Occipital lobe (tissue), 2 donors: Measurements from ENCODE around the gene MXD4. TPM values are rescaled to one million over a fixed set of nuclear protein-coding genes. Genes with fewer than 3 reads are reported as not detected.

Experiments used
- DNase-seq: peaks from one replicate; lab custom pipeline; 2025; lab: John Stamatoyannopoulos, UW
- total RNA-seq: library from RNA; depleted of rRNA; stranded (reverse); fragments of >200 nt; gene quantifications from one replicate; pipeline ENCODE4 v1.2.3, GENCODE V29; 2014

Gene MXD4
- total RNA-seq, 1 donor from 2014 or later = 19.7 TPM

DNA sequence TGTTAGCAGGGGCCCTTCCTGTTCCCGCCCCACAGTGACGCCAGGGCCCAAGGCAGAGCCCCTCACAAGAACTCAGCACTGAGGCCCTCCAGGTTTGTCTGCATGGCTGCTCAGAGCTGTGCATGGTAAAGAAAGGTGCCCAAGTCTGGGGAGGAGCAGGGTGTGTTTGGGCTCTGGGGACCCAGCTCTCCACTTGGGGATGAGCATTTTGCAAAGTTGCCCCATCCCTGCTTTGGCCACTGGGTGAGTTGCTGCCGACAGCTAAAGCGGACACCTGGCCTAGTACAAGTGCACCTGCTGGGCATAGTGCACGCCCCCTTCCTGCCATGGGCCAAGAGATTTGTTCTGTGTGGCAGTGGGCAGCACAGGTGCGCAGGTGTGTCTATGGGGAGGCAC is 2.0 kb upstream of the MXD4 start:
- DNase-seq = no peak

DNA sequence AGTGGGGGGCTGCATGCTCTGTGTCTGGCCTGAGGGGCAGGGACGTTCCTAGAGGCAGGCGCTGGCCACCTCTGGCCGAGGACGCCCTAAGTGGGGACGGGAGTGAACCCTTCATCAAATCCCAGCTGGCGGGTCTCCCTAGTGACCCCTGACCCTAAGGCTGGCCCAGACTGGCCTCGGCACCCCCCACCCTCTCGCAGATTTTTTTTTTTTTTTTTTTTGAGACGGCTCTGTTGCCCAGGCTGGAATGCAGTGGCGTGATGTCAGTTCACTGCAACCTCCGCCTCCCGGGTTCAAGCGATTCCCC is 988 bp upstream of the MXD4 start:
- no peak for DNase-seq

DNA sequence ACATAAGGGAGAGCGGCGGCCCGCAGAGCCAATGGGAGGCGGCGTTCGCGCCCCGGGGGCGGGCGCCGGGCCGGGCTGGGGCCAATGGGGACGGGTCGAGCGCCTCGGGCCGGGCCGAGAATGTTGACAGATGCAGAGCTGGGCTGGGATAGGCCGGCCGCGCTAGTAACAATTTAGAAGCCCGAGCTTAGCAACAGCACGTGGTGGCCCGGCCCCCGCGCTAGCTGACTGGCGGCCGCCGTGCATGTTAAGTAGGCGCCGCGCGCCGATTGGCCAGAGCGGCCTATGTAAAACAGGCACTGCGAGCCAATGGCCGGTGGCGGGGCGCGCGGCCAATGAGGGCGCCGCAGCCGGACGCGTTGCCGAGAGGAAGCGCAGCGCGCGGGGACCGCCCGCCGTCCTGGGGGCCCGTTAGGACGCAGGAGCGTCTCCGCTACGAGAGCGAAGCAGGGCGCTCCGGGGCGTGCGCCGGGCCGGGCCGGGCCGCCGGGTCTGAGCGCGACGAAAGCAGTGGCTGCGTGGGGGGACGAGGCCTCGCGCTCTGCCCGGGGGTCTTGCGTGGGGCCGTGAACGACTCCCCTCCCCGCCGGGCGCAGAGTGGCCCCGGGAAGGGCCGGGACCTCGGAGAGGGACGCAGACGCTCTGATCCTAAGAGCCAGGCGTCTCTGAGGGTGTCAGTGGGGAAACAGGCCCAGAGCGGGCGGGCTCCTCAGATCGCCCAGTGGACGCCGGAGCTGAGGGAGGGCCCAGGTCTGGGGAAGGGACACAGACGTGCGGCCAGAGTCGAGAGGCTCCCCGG is 435 bp upstream of the MXD4 start:
- peak; percentile 99 for DNase-seq

DNA sequence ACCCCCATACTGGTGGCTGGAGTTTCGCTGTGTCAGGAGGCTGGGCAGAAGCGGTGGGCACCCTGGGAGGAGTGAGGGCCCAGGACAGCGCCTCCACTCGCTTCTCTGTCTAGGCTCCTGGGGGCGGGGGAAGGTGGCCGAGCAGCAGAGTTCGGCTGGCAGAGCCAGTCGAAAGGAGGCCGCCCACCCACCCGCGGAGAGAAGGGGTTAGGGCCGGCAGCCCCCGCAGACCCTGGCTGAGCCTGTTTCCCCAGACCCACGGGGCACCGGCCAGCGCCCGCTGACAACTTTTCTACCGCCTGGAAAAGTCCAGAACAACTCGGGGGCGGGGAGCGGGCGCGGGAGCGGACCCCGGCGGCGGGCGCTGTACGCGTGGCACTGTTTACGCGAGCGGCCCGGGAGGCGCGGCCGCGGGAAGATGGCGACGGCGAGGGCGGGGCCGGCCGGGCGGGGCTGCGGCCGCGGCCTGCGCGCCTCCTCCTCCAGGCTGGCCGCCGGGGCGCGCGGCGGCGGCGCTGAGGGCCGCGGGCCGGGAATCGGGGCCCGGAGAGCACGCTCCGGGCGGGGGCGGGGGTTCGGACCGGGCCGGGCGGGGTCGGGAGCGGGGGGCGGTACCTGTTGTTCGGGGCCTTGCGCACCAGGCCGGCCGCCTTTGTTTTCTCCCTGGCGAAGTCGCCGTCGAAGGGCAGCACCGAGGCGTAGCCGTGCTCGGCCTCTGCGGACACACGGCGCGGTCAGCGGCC is 628 bp downstream of the MXD4 start:
- DNase-seq = no peak

DNA sequence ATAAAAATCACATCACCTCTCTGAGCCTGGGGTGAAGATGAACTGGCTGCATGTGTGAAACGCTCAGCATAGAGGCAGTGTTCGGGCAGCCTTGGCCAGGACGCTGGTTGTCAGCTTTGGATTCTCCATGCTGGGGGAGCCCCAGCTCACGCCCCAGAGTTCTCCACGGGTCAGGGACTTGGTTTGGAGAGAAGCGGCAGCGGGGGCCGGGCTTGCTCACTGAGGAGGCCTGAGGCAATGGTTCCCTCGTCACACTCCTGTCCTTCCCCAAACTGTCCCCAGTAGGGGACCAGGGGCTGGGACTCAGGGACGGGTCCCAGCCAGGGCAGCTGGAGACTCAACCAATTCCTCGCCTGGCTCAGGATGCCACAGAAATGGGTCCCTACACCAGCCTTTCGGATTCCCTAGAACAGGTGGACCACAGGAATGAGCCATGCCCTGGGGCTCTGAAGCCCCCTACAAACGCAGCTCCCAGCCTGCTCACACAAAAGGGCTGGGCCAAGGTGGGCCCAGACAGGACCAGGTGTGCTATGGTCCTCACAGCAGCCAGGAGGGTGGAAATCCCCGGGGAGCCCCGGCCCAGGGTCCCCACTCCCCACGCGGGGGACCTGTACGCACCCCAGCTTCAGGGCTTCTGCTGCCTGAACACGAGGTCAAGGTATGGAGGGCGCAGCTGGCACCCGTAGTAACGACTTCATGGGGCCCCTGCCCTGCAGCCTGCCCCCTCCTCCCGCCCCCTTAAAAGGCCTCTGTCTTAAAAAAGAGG is 1.4 kb downstream of the MXD4 start:
- no peak for DNase-seq

DNA sequence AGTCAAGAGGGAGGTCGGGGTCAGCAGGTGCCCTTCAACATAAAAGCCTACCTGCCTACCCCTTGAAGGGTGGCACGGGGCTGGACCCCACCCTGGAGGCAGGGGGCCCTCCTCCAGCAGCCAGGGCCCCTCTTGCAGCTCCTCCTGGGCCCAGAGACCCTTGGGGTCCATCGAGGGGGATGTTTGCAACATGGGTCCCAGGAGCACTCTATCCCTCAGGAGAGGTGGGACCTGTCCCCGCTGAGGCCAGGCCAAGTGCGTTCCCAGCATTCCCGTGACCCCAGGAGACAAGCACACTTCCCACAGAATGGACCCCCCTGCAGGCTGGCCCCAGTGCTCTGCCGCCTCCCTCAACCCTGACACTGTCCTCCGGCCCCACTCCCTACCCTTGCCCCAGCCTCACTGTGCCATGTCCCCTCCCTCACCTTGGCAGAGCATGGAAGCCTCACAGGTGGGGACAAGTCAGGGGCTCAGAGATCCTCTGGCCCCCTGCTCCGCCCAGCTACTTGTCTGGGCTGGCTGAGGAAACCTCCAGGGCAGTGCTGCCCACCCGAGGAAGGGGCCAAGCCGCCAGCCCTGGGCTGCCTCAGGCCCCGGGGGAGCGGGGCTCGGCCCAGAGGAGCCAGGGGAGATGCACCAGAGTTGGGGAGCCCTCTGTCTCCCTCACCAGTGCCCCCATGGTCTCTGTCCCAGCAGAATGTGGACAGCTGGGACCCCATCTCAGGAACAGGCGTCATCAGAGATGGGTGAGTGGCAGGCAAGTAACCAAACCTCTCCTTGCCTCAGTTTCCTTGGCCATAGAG is 2.2 kb downstream of the MXD4 start:
- DNase-seq = no peak

DNA sequence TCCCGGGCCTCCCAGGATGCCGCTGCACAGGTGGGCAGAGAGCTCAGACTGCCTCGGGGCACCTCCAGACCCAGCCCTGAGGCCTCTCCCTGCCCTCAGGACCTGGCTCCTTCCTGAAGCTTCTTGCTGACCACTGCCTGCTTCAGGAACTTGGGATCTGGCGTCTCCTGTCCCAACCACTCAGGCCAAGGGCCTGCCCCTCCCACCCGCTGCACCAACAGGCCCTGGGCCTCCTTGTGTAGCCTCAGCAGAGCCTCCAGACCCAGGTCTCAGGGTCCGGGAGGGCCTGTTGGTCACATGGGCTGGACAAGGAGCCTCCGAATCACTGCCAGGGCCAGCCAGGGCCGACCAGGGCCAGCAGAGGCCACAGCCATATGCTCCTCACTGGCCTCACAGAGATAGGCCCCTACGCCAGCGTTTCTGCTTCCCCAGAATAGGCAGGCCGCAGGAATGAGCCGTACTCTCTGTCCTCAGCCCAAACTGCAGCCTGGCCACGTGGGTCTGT is 2.8 kb downstream of the MXD4 start:
- DNase-seq = no peak

DNA sequence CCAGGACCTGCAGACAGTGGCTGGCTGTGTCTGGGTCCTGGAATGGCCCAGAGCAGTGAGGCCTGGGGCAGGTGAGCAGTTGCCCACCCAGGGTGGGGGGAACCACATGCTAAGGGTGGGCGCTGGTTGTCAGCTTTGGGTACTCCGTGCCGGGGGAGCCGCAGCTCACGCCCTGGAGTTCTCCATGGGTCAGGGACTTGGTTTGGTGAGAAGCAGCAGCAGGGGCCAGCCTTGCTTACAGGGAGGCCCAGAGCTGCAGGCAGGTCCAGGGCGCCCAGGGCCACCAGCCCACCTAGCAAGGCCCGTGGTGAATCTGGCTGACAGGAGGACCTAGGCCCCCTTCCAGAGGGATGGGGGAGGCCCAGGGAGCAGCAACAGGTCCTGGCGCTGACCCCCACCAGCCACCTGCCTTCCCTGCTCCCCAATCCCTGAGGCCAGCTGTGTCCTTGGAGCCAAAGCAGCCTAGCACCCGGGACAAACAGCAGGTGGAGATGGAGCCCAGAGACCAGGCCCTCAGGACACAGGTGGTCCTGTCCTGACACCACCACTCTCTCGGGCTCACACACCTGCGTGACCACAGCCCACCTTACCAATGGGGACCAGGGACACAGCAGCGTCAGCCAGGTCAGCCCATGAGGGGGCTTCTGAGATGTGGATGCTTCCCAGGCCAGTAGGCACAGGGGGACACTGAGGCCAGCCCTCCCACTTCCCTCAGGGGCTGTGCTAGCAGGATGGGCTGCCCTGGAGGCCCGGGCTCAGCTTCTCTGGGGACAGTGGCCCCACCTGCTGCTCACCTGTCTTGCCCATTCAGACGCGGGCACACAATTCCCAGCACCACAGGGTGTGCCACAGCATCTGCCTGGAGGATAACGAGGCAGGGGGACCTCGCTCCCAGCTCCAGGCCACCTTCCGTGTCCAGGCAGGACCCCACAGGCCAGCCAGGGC is 3.5 kb downstream of the MXD4 start:
- DNase-seq = no peak

DNA sequence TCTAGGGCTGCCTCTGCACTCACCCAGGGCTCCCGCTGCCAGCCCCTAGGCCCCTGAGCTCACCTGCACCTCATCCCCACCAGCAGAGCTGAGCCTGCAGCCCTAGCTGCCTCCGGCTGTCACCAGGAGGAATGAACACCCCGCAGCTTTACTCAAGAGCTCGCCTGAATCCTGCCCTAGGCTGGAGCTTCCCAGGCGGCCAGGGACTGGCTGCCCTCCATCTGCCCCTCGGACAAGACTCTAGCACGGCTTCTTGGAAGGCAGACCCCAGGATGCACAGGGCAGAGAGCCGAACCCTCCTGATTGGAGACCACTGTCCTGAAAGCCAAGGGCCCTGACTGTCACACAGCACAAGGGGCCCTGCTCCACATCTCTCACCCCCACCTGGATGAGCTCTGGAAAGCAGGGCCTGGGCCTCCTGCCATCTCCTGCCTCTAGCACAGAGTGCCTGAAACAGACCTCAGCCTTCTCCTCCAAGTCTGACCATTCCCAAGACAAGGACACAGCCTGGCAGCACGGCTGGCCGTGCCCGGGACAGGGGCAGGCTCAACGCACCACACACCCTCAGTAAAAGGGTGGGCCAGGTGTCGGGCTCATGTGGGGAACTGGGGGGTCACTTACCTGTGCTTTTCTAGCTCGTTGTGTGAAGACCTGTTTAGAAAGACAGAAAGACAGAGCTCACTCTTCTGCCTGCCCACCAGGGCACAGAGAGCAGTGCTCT is 4.4 kb downstream of the MXD4 start:
- no peak for DNase-seq

DNA sequence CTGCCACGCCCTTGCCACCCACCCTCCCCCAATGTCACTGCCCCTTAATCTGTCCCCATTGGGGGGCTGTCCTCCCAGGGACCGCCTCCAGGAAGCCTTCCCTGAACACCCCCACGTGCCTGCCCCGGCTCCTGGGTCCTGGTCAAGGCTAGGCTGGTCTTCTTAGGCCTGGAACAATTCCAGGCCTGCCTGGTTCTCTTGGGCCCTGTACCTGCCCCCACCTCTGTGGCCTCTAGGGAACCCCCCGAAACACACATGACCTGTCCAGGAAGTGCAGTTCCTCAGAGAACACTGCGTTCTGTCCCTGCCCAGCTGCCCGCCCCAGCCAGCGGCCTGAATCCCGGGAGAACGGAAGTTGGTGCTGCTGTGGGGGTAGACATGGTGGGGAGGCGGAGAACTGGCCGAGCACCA is 5.1 kb downstream of the MXD4 start:
- DNase-seq = no peak

DNA sequence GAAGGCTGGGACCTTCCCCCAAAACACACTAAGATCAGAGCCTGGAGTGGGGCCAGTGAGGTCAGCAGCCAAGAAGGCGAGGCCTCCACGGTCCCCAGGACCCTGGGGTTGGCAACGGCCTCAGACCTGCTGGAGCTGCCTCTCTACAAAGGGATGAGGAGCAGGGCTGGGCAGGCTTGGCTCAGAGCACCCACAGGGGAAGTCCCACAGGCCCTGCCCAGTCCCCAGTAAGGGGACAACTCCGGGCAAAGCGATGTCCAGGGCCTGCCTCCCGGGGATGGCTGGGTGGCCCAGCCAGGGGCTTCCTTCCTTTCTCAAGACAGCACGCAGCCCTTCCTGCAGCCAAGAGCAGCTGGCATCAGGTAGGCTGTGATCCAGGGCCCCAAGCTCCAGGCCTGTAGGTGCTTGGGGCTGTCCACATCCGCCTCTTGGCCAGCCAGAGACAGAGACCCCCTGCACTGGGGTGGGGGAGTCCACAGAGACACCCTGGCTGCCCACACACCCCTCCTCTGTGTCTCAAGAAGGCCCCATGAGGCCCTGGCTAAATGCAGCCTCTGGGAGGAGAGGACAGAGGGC is 5.7 kb downstream of the MXD4 start:
- no peak for DNase-seq

DNA sequence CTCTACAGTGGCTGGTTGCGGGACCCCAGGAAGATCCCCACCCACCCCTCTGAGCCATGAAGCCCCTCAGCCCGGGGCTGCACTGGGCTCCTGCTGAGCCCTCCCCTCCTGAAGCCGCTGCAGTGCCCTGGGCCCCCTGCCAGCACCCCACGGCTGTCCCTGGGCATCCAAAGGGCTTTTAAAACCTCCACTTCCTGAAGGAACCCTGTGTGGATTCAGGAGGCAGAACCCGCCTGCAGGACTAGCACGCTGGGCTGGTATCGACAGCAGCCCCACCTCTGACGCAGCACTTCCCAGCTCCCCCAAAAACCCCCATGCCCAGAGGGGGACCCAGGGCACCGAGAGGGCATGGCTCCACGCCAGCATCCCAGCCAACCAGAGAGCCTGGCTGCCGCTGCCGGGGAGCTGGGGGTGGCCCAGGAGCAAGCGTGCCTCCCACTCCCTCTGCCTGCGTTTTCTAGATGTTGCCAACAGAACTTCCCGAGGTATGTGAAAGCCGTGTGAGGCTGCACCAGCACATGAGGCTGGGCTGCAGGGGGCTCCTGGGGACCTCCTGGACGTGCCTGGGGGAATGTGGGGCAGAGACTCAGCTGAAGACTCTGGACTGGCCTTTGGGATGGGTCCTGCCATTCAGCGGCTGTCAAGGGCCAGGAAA is 6.3 kb downstream of the MXD4 start:
- no peak for DNase-seq

DNA sequence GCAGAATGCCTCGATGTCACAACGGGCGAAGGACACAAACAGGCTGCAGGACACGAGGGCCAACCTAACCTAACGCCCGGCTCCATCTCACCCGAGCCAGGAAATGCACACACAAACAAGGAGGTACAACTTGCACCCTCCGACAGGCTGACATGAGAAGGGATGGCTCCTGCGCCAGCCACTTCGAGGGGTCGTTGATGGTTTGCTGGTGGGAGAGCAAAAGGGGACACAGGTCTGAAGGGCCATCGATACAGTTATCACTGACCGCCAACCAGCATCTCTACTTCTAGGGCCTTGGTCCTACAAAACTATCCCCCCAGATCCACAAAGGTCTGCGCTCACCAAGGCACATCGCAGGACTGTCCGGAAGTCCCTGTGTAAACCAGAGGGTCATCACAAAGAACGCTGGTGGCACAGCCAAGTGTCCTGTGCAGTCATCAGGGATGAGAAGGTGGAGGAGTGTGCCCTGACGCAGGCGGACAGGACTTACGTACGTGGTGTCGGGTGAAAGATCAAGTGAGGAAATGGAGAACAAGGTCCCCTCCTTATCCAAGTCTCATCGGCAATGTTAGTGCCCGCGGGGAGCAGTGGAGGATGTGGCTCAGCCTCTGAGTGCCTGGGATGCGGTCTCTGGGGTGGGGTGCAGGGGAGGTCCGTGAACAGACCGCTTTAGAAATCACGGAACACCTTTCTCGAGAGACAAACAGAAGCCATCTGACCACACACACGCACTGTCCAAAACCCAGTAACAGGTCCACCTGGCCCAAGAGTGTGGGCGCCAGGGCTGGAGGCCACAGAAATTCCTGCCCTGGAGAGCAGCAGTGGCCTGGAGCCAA is 7.0 kb downstream of the MXD4 start:
- DNase-seq = no peak

DNA sequence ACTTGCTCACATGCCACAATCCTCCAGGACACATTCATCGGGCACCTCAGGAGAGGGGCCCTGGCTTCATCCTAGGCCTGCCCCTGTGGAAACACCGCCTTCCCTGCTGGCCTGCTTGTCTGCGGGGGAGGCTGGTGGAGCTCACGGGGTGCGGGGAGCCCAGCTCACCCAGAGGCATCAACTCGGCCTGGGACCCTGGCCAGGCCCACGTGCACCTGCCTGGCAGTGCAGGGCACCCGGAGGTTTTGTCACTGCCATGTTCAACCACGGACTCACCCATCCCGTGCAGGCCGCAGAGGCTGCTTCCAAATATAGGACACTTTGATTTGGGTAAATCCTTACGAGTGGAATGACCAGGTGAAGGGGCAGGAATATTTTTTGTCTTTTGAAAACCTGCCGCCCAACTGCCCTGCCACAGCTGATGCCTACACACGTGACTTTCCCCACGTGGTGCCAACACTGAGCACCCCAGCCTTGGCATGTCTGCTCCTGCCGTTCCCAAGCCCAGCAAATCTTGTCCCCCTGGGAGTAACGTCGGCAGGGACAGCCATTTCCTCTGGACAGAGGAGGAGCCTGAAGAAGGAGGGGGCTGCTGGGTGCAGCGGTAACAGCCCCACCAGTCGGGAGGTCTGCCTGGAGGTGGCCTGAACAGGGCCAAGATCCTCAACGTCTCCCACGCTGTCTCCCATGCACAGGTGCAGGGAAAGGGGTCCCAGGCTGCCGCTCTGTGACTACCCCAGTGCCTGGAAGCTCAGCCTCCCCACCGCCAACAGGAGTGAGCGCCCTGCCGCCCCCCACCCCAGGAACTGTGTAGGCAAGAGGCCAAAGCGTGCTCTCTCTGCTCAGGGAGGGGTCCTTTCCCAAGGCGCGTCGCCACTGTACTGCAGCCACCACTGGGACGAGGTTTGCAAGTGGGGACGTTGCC is 8.5 kb downstream of the MXD4 start:
- DNase-seq = no peak

DNA sequence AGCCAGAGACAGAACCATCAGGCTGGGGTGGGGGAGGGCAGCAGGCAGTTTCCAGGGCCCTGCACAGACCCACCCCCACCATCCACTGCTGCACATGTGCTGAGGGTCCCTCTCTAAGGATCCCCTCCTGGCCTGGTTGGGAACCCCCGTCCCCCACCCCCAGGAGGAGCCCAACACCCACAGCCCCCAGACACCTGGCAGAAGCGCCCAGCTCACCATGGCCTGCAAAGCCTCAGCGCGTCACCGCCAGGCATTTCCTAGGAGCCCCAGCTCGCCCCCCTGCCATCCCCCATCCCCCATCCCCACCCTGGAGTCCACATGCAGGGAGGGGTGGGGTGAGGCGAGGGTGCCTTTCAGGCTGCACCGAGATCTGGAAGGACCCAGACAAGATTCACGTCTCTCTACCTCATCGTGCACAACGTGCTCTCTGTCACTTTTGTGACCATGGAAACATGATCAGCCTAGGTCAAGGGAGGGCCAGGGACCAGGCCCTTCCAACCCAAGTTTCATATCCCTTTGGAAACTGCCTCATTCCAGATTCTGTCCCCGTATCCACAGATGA is 9.3 kb downstream of the MXD4 start:
- no peak for DNase-seq

DNA sequence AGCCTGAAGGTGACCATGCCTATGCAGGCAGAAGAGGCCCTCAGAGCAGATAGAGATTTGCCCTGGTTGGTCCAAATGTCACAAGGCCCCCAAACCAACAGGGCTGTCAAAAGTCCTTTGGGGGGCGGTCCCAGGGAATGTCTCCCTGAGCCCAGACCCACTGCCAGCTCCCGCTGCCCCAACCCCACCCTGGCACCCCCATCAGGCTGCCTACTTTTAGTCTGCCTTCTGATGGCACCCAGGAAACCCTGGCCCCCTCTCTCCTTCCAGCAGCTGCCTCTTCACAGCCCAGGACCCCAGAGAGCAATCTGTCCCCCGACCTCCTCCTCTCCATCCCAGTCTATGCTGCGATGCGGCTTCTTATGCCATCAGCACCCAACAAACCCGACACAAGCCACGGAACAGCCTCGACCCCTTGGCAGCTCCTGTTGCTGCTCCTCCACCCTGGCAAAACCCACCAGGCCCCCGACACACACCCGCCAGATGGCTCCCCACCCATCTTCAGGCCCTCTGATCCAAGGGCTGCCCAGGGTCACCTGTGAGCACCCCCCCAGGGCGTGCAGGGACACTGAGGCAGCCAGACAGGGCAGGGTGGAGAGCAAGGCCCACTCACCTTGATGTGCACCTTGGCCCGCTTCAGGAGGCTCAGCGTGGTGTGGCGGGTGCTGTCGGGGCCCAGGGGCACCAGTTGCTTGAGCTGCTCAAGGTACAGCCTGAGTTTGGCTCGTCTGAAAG is 9.9 kb downstream of the MXD4 start:
- DNase-seq = no peak
